Measurements from ENCODE around the gene ZRSR2.

- TF ChIP-seq REST (IDR thresholded peaks at IDR 0.05; ENCODE audit: borderline replicate concordance) = no peak
- TF ChIP-seq, protein P1, sequence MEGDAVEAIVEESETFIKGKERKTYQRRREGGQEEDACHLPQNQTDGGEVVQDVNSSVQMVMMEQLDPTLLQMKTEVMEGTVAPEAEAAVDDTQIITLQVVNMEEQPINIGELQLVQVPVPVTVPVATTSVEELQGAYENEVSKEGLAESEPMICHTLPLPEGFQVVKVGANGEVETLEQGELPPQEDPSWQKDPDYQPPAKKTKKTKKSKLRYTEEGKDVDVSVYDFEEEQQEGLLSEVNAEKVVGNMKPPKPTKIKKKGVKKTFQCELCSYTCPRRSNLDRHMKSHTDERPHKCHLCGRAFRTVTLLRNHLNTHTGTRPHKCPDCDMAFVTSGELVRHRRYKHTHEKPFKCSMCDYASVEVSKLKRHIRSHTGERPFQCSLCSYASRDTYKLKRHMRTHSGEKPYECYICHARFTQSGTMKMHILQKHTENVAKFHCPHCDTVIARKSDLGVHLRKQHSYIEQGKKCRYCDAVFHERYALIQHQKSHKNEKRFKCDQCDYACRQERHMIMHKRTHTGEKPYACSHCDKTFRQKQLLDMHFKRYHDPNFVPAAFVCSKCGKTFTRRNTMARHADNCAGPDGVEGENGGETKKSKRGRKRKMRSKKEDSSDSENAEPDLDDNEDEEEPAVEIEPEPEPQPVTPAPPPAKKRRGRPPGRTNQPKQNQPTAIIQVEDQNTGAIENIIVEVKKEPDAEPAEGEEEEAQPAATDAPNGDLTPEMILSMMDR (IDR thresholded peaks at IDR 0.05; ENCODE audit: poor library complexity, severe bottlenecking) = no peak
- no peak for TF ChIP-seq EP300 (conservative IDR thresholded peaks at IDR 0.05; ENCODE audit: poor library complexity, severe bottlenecking)
- no peak for TF ChIP-seq EZH2 (IDR thresholded peaks at IDR 0.05; ENCODE audit: borderline replicate concordance, insufficient read depth, low read length, poor library complexity, severe bottlenecking)
- no peak for TF ChIP-seq RAD21 (conservative IDR thresholded peaks at IDR 0.05)
- no peak for TF ChIP-seq POLR2AphosphoS5 (IDR thresholded peaks at IDR 0.05)
- TF ChIP-seq MXI1 (conservative IDR thresholded peaks at IDR 0.05; ENCODE audit: poor library complexity, severe bottlenecking) = no peak
- no peak for TF ChIP-seq SMC3 (conservative IDR thresholded peaks at IDR 0.05; ENCODE audit: poor library complexity)
Observed at GRCh38 chrX:15864629-15865028, 74.3 kb downstream of the ZRSR2 start.

Data from neural cell (in vitro differentiated cells).